GM23338 (cell line): ENCODE measurements around the gene UNC79.

Source experiments
- CREB1 ChIP-seq: fragments of 250-450 bp; sonication (Bioruptor Pico); IDR thresholded peaks from 2 replicates; pipeline ENCODE4 v1.5.0; 2020; ENCODE audit warnings: low read depth, mild to moderate bottlenecking, moderate library complexity
- EZH2 ChIP-seq: fragments of 200-600 bp; sonication (generic); IDR thresholded peaks from one replicate; pipeline ENCODE4 v1.8.0; 2017; ENCODE audit warnings: antibody characterized with exemption, mild to moderate bottlenecking, low read depth; ENCODE audit not compliant: unreplicated experiment
- EZH2phosphoT487 ChIP-seq: fragments of 200-600 bp; sonication (generic); IDR thresholded peaks from one replicate; pipeline ENCODE4 v1.8.1; 2018; ENCODE audit warnings: antibody characterized with exemption; ENCODE audit not compliant: unreplicated experiment
- JUNB ChIP-seq: IDR thresholded peaks from one replicate; pipeline ENCODE4 v1.6.1; 2016; ENCODE audit warnings: antibody characterized with exemption; ENCODE audit not compliant: unreplicated experiment
- NANOG ChIP-seq: IDR thresholded peaks from 2 replicates; pipeline ENCODE4 v1.6.1; 2016; ENCODE audit warnings: antibody characterized with exemption, borderline replicate concordance
- POLR2AphosphoS5 ChIP-seq: IDR thresholded peaks from 2 replicates; pipeline ENCODE4 v1.6.1; 2016; ENCODE audit warnings: antibody characterized with exemption, low read depth
- REST ChIP-seq: IDR thresholded peaks from one replicate; pipeline ENCODE4 v1.6.1; 2018; ENCODE audit warnings: antibody characterized with exemption; ENCODE audit not compliant: unreplicated experiment
- STAT1 ChIP-seq: IDR thresholded peaks from one replicate; pipeline ENCODE4 v1.6.1; 2016; ENCODE audit warnings: antibody characterized with exemption; ENCODE audit not compliant: unreplicated experiment
- ZNF114 ChIP-seq: fragments of 250-450 bp; sonication (Bioruptor Pico); IDR thresholded peaks from 2 replicates; pipeline ENCODE4 v1.5.0; 2020; ENCODE audit warnings: mild to moderate bottlenecking, moderate library complexity
- ZNF331 ChIP-seq: fragments of 250-450 bp; sonication (Bioruptor Pico); IDR thresholded peaks from 2 replicates; pipeline ENCODE4 v1.5.0; 2020; ENCODE audit warnings: low read depth, mild to moderate bottlenecking, moderate library complexity
- ZNF462 ChIP-seq: fragments of 250-450 bp; sonication (Bioruptor Pico); IDR thresholded peaks from 2 replicates; pipeline ENCODE4 v1.5.0; 2020; ENCODE audit warnings: mild to moderate bottlenecking, moderate library complexity
- TF ChIP-seq, protein P1 (sequence below), 2 experiments: fragments of 200-600 bp in 1 of 2; sonication (generic) in 1 of 2; conservative IDR thresholded peaks; 2 replicates each; pipeline versions ENCODE4 v1.5.1 to v1.6.1; 2016 to 2017; ENCODE audit warnings: antibody characterized with exemption in 2 of 2, low read depth in 2 of 2, mild to moderate bottlenecking in 2 of 2, moderate library complexity in 1 of 2
- TF ChIP-seq, protein P2 (sequence below): IDR thresholded peaks from 2 replicates; pipeline ENCODE4 v1.6.1; 2016; ENCODE audit warnings: antibody characterized with exemption

DNA sequence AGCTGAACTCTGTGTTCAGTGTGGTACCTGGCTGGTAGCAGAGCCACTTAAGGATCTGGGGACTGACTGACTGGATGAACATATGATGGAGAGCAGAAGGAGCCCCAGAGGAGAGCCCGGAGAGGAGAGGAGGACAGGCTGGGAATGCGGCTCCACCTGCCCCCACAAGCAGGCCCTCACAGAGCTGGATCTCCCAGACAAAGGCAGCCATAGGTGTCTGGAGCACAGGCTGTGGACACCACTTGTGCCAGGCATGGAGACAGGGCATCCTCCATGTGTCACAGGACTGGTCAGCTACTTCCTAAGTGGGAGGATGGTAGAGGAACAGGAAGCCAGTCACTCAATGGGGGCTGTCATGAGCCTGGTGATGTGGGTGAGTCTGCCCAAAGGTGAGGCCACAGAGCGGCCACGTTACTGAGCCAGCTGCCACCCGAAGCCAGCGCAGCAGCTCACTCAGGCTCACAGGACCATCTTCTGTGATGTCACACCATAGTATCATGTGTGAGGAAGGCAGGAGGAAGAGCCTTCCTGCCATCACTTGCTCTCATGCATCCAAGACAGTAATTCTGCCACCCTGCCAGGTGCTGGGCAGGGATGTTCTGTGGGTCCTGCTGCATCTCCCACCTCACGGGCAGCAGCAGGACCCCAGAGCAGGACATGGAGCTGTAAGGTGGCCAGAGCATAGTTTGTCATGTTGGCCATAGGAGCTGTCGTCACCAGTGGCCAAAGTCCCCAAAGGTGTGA lies 285.4 kb downstream of the UNC79 start:
- TF ChIP-seq, protein P1, sequence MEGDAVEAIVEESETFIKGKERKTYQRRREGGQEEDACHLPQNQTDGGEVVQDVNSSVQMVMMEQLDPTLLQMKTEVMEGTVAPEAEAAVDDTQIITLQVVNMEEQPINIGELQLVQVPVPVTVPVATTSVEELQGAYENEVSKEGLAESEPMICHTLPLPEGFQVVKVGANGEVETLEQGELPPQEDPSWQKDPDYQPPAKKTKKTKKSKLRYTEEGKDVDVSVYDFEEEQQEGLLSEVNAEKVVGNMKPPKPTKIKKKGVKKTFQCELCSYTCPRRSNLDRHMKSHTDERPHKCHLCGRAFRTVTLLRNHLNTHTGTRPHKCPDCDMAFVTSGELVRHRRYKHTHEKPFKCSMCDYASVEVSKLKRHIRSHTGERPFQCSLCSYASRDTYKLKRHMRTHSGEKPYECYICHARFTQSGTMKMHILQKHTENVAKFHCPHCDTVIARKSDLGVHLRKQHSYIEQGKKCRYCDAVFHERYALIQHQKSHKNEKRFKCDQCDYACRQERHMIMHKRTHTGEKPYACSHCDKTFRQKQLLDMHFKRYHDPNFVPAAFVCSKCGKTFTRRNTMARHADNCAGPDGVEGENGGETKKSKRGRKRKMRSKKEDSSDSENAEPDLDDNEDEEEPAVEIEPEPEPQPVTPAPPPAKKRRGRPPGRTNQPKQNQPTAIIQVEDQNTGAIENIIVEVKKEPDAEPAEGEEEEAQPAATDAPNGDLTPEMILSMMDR (conservative IDR thresholded peaks at IDR 0.05; ENCODE audit: low read depth in 2 of 2): no peak
- no peak for TF ChIP-seq ZNF462
- no peak for TF ChIP-seq JUNB
- TF ChIP-seq EZH2: no peak
- TF ChIP-seq EZH2phosphoT487: no peak
- TF ChIP-seq POLR2AphosphoS5: no peak
- TF ChIP-seq REST: no peak
- no peak for TF ChIP-seq CREB1
- TF ChIP-seq, protein P2, sequence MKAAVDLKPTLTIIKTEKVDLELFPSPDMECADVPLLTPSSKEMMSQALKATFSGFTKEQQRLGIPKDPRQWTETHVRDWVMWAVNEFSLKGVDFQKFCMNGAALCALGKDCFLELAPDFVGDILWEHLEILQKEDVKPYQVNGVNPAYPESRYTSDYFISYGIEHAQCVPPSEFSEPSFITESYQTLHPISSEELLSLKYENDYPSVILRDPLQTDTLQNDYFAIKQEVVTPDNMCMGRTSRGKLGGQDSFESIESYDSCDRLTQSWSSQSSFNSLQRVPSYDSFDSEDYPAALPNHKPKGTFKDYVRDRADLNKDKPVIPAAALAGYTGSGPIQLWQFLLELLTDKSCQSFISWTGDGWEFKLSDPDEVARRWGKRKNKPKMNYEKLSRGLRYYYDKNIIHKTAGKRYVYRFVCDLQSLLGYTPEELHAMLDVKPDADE: no peak
- no peak for TF ChIP-seq ZNF114 (CRISPR knock-in tag)
- no peak for TF ChIP-seq STAT1
- TF ChIP-seq NANOG: no peak
- TF ChIP-seq ZNF331 (CRISPR knock-in tag): no peak
